GM19025 (cell line): ENCODE measurements around the gene COX19.
A peak's percentile ranks its signal among the peaks of the same experiment; 100 is the strongest.
"Not testable (repeated sequence)": the region's sequence is repeated elsewhere in the genome, so short reads cannot be mapped to it uniquely, and the experiment has no call there.

ENCODE experiments used
- ATAC-seq: cut with Tn5 transposase; IDR thresholded peaks from one replicate; pipeline ENCODE4 v1.9.1; 2021; ENCODE audit warnings: mild to moderate bottlenecking, low read depth, moderate library complexity; ENCODE audit not compliant: unreplicated experiment

Gene COX19

GRCh38 chr7:963236-964078 is 11.9 kb downstream of the COX19 start:
- ATAC-seq, result no peak

GRCh38 chr7:962401-963081 is 12.8 kb downstream of the COX19 start:
- ATAC-seq, result no peak

GRCh38 chr7:961546-962400 is 13.6 kb downstream of the COX19 start:
- no peak for ATAC-seq

- not testable (repeated sequence) for ATAC-seq
Observed at GRCh38 chr7:960972-961371, 14.4 kb downstream of the COX19 start.

- ATAC-seq, result no peak
Observed at GRCh38 chr7:960269-960871, 15.0 kb downstream of the COX19 start.

GRCh38 chr7:959740-960139 is 15.6 kb downstream of the COX19 start:
- not testable (repeated sequence) for ATAC-seq

- no peak for ATAC-seq
Observed at GRCh38 chr7:959271-959670, 16.1 kb downstream of the COX19 start.

- ATAC-seq, result no peak
Observed at GRCh38 chr7:958221-959200, 16.8 kb downstream of the COX19 start.

- no peak for ATAC-seq
Observed at GRCh38 chr7:957418-958220, 17.7 kb downstream of the COX19 start.

- no peak for ATAC-seq
Observed at GRCh38 chr7:956031-956430, 19.3 kb downstream of the COX19 start.

GRCh38 chr7:954330-955238 is 20.8 kb downstream of the COX19 start, which contains the start of gene ADAP1:
Gene ADAP1 (minus strand): TSS chr7:954680. CDS start chr7:954477, 203 bp downstream.
- peak; percentile 50 for ATAC-seq

GRCh38 chr7:953547-954327 is 21.6 kb downstream of the COX19 start:
- ATAC-seq, result peak; percentile 7

GRCh38 chr7:952548-953441 is 22.6 kb downstream of the COX19 start:
- ATAC-seq, result no peak

GRCh38 chr7:951881-952547 is 23.3 kb downstream of the COX19 start:
- no peak for ATAC-seq
